HepG2 (cell line): ENCODE measurements around the gene KRTAP17-1. TPM values are rescaled to one million over a fixed set of nuclear protein-coding genes. Genes with fewer than 3 reads are reported as not detected.

Source experiments
- ATAC-seq: fragments of 200-7000 bp; cut with Tn5 transposase; 3 replicates; pipeline ENCODE4 v1.9.1; 2020; ENCODE audit warnings: mild to moderate bottlenecking, moderate library complexity
- BruUV-seq: library from RNA; stranded (reverse); fragments of 400-500 nt; replicated peaks from 2 replicates; lab custom pipeline; 2021; lab: Mats Ljungman, UMichigan
- CTCF ChIA-PET: fragments of 300-600 bp; formaldehyde crosslinking; extraction: SDS; loops from one replicate; lab custom pipeline; 2021; ENCODE audit warnings: low total read pairs, inconsistent platforms, low intra/inter-chr PET ratio; lab: Yijun Ruan, JAX
- POLR2A ChIA-PET: fragments of 350-600 bp; sonication (Branson Sonifier 250); formaldehyde crosslinking; loops from one replicate; lab custom pipeline; 2020; ENCODE audit warnings: antibody characterized with exemption, inconsistent platforms; lab: Yijun Ruan, JAX
- DNase-seq: peaks from one replicate; pipeline ENCODE4 v3.0.0-alpha.2; 2015; ENCODE audit warnings: low spot score
- FAIRE-seq: peaks from 3 replicates; lab custom pipeline; 2011; peaks lifted over from hg19 to GRCh38; lab: Jason Lieb, UNC
- H2AFZ ChIP-seq: one replicate; pipeline ENCODE4 v1.6.1; 2011; ENCODE audit warnings: low read length, inconsistent platforms
- H3K27ac ChIP-seq: fragments of 300-600 bp; 3 replicates; pipeline ENCODE4 v1.8.0; 2011; ENCODE audit warnings: mixed run types, mild to moderate bottlenecking, mixed read lengths, low read length, inconsistent platforms; ENCODE audit not compliant: insufficient read depth; ENCODE audit errors: extremely low read length
- H3K27me3 ChIP-seq, 2 experiments: fragments of 200-600 bp in 1 of 2; 2 replicates in 1 of 2; 3 replicates in 1 of 2; pipeline versions ENCODE4 v1.6.0 to v1.8.0; 2011; ENCODE audit warnings: low read length in 2 of 2, mild to moderate bottlenecking in 2 of 2, moderate library complexity in 2 of 2, inconsistent platforms in 1 of 2; ENCODE audit not compliant: insufficient read depth in 2 of 2, control insufficient read depth in 1 of 2
- H3K36me3 ChIP-seq, 2 experiments: fragments of 200-600 bp in 1 of 2; replicated peaks in 1 of 2; 2 replicates in 1 of 2; 3 replicates in 1 of 2; pipeline versions ENCODE4 v1.5.1 to v1.8.0; 2011; ENCODE audit warnings: low read length in 2 of 2, inconsistent platforms in 1 of 2; ENCODE audit not compliant: insufficient read depth in 2 of 2, control insufficient read depth in 1 of 2
- H3K4me1 ChIP-seq: 2 replicates; pipeline ENCODE4 v1.5.1; 2012; ENCODE audit warnings: low read length, inconsistent platforms; ENCODE audit not compliant: insufficient read depth
- H3K4me2 ChIP-seq: 2 replicates; pipeline ENCODE4 v1.6.0; 2011; ENCODE audit warnings: low read depth, low read length, inconsistent platforms
- H3K4me3 ChIP-seq, 3 experiments: fragments of 200-600 bp in 1 of 3; sonication (generic), shearing (Covaris generic) in 1 of 3; replicated peaks in 1 of 3; 2 replicates each; pipeline ENCODE4 v1.5.1; 2011 to 2016; ENCODE audit warnings: low read length in 3 of 3, inconsistent platforms in 2 of 3, low read depth in 2 of 3, mild to moderate bottlenecking in 2 of 3, control low read depth in 1 of 3, mixed read lengths in 1 of 3; ENCODE audit not compliant: insufficient read depth in 1 of 3
- H3K79me2 ChIP-seq: one replicate; pipeline ENCODE4 v1.6.1; 2011; ENCODE audit warnings: low read length, inconsistent platforms; ENCODE audit not compliant: insufficient read depth
- H3K9ac ChIP-seq: 2 replicates; pipeline ENCODE4 v1.6.0; 2011; ENCODE audit warnings: mild to moderate bottlenecking, low read depth, low read length, inconsistent platforms; ENCODE audit not compliant: insufficient read depth
- H3K9me3 ChIP-seq: 2 replicates; pipeline ENCODE4 v1.5.1; 2012; ENCODE audit warnings: mild to moderate bottlenecking, low read length
- H4K20me1 ChIP-seq: 2 replicates; pipeline ENCODE4 v1.6.0; 2011; ENCODE audit warnings: inconsistent platforms, mild to moderate bottlenecking, low read length, moderate library complexity; ENCODE audit not compliant: insufficient read depth
- ATF6 ChIP-seq: sonication (generic); formaldehyde crosslinking; conservative IDR thresholded peaks from 2 replicates; pipeline ENCODE4 v1.4.0; 2020; ENCODE audit warnings: missing genetic modification reagents
- CCAR2 ChIP-seq: fragments of 200-400 bp; formaldehyde crosslinking; optimal IDR thresholded peaks from 2 replicates; pipeline ENCODE3; 2018; ENCODE audit warnings: low read depth, mild to moderate bottlenecking, low read length, moderate library complexity
- DMAP1 ChIP-seq: IDR thresholded peaks from 2 replicates; pipeline ENCODE4 v1.6.1; 2016
- ELF3 ChIP-seq: IDR thresholded peaks from 2 replicates; pipeline ENCODE4 v1.6.1; 2016; ENCODE audit warnings: missing genetic modification reagents, missing compliant biosample characterization
- ISX ChIP-seq: sonication (generic); formaldehyde crosslinking; conservative IDR thresholded peaks from 2 replicates; pipeline ENCODE4 v1.5.0; 2020; ENCODE audit warnings: missing genetic modification reagents
- KAT8 ChIP-seq: IDR thresholded peaks from 2 replicates; pipeline ENCODE4 v1.6.1; 2016; ENCODE audit warnings: missing genetic modification reagents, missing compliant biosample characterization
- KLF9 ChIP-seq: IDR thresholded peaks from 2 replicates; pipeline ENCODE4 v1.6.1; 2016; ENCODE audit warnings: low read depth
- NR3C1 ChIP-seq: sonication (generic); formaldehyde crosslinking; IDR thresholded peaks from 2 replicates; pipeline ENCODE4 v1.4.0; 2020; ENCODE audit warnings: missing genetic modification reagents
- RARA ChIP-seq: IDR thresholded peaks from 2 replicates; pipeline ENCODE4 v1.6.1; 2016; ENCODE audit warnings: missing genetic modification reagents, missing compliant biosample characterization
- RARG ChIP-seq: sonication (generic); formaldehyde crosslinking; IDR thresholded peaks from 2 replicates; pipeline ENCODE4 v1.4.0; 2020; ENCODE audit warnings: low read depth, mild to moderate bottlenecking, missing genetic modification reagents
- ZBTB8A ChIP-seq: sonication (generic); formaldehyde crosslinking; IDR thresholded peaks from 2 replicates; pipeline ENCODE4 v1.4.0; 2020; ENCODE audit warnings: mild to moderate bottlenecking, low read depth, missing genetic modification reagents, borderline replicate concordance
- ZNF138 ChIP-seq: sonication (generic); formaldehyde crosslinking; IDR thresholded peaks from 2 replicates; pipeline ENCODE4 v1.5.0; 2020; ENCODE audit warnings: mild to moderate bottlenecking, low read depth, missing genetic modification reagents
- ZNF280B ChIP-seq: sonication (generic); formaldehyde crosslinking; IDR thresholded peaks from 2 replicates; pipeline ENCODE4 v1.5.0; 2020; ENCODE audit warnings: missing genetic modification reagents, mild to moderate bottlenecking, borderline replicate concordance
- ZNF468 ChIP-seq: sonication (generic); formaldehyde crosslinking; IDR thresholded peaks from 2 replicates; pipeline ENCODE4 v1.8.0; 2022; ENCODE audit warnings: mild to moderate bottlenecking, moderate library complexity, missing genetic modification reagents
- ZNF552 ChIP-seq: sonication (generic); formaldehyde crosslinking; IDR thresholded peaks from 2 replicates; pipeline ENCODE4 v1.9.0; 2022; ENCODE audit warnings: missing genetic modification reagents, mild to moderate bottlenecking, borderline replicate concordance
- ZNF574 ChIP-seq: sonication (generic); formaldehyde crosslinking; IDR thresholded peaks from 2 replicates; pipeline ENCODE4 v1.4.0; 2020; ENCODE audit warnings: missing genetic modification reagents
- ZNF652 ChIP-seq: IDR thresholded peaks from 2 replicates; pipeline ENCODE4 v1.6.1; 2016; ENCODE audit warnings: low read depth, borderline replicate concordance
- ZNF704 ChIP-seq: sonication (generic); formaldehyde crosslinking; IDR thresholded peaks from 2 replicates; pipeline ENCODE4 v1.8.1; 2023; ENCODE audit warnings: mild to moderate bottlenecking, inconsistent platforms, moderate library complexity, missing genetic modification reagents, borderline replicate concordance
- ZNF737 ChIP-seq: sonication (generic); formaldehyde crosslinking; IDR thresholded peaks from 2 replicates; pipeline ENCODE4 v1.5.0; 2020; ENCODE audit warnings: missing genetic modification reagents, mild to moderate bottlenecking, borderline replicate concordance
- WGBS: methylation state at CpG from one replicate; pipeline ENCODE4 v1.1.6; 2017; ENCODE audit warnings: low lambda C conversion rate; 5-methylcytosine and 5-hydroxymethylcytosine counted together
- in situ Hi-C: cut with HindIII; loops from 2 replicates; pipeline ENCODE4 v1.10.0; 2017; ENCODE audit warnings: low pct_unique_long_range_greater_than_20kb; ENCODE audit not compliant: extremely low pct_ligation_motif_present
- intact Hi-C: fragments of 100-400 bp; cut with micrococcal nuclease; formaldehyde crosslinking; loops from one replicate; pipeline ENCODE4 v1.10.0; 2022; ENCODE audit not compliant: unreplicated experiment
- polyA plus RNA-seq, 8 experiments: library from polyadenylated mRNA; depleted of rRNA in 3 of 8; stranded (reverse) in 7 of 8; unstranded in 1 of 8; fragments of >200 nt; fragmentation: Illumina TruSeq in 4 of 8; extraction: Trizol in 4 of 8; gene quantifications; 2 replicates each; pipeline versions ENCODE4 v1.2.1 to v1.2.3, GENCODE V29; 2011 to 2016; ENCODE audit warnings: low read depth in 4 of 8, missing spikeins in 1 of 8, mixed read lengths in 1 of 8; ENCODE audit not compliant: insufficient read depth in 1 of 8
- total RNA-seq, 5 experiments: library from RNA; depleted of rRNA; stranded (reverse); fragments of >200 nt; fragmentation: Illumina TruSeq; extraction: Trizol; gene quantifications; 2 replicates each; pipeline ENCODE4 v1.2.3, GENCODE V29; 2016; ENCODE audit warnings: low read depth in 1 of 5

The KRTAP17-1 gene
- total and polyA plus RNA-seq, 2 of the 13 experiments (the other 11 are each of a cell fraction or from before 2014, with no cell fraction given), result not detected

DNA sequence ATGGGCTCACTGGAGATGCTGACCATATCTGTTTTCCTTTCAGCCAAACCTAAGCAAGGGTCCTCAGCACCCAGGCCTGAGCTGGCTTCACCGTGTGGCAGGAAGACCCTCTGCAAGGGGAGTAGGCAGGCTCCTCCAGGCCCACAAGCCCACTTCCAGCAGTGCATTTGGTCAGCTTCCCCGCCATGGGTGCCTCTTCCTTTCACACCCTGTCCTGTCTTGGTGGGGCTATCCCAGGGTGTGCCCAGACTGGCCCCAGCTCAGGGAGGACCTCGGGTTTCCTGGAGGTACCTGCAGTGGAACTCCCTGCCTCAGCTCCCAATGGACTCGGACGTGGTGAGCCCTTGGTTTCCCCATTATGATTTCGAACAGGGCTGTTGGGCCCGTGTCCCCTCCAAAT is 12.7 kb upstream of the KRTAP17-1 start:
- Histone ChIP-seq H2AFZ (no peak overlapping the region), H3K9ac (no peak overlapping the region), H4K20me1 (no peaks in the 10 kb centered on the region), H3K27me3 (peaks cover 0 to 11% of the 10 kb centered on the region in 2 experiments; a peak in 2 of 5 replicates), H3K4me3 (no peak overlapping the region), H3K79me2 (no peaks in the 10 kb centered on the region), H3K4me2 (no peak overlapping the region), H3K4me1 (no peaks in the 10 kb centered on the region), H3K36me3 (no peaks in the 10 kb centered on the region), H3K27ac (no peak overlapping the region), H3K9me3 (no peaks in the 10 kb centered on the region)
- ATAC-seq (no peak), FAIRE-seq (no peak), DNase-seq (no peak)
- TF ChIP-seq DMAP1 (CRISPR knock-in tag), result no peak
- TF ChIP-seq ZNF652, result no peak
- TF ChIP-seq ZNF552 (CRISPR knock-in tag), result no peak
- TF ChIP-seq ZBTB8A, result no peak
- no peak for TF ChIP-seq ZNF574 (CRISPR knock-in tag)
- TF ChIP-seq ZNF138, result no peak
- TF ChIP-seq NR3C1 (CRISPR knock-in tag), result no peak
- TF ChIP-seq KAT8 (CRISPR knock-in tag), result no peak
- TF ChIP-seq CCAR2, result no peak
- TF ChIP-seq RARA (CRISPR knock-in tag), result no peak
- TF ChIP-seq RARG, result no peak
- TF ChIP-seq ZNF468 (CRISPR knock-in tag), result no peak
- no peak for TF ChIP-seq ZNF280B (CRISPR knock-in tag)
- TF ChIP-seq ISX, result no peak
- no peak for TF ChIP-seq ELF3 (CRISPR knock-in tag)
- TF ChIP-seq KLF9 (CRISPR knock-in tag), result no peak
- no peak for TF ChIP-seq ZNF737
- no peak for TF ChIP-seq ZNF704 (CRISPR knock-in tag)
- no peak for TF ChIP-seq ATF6 (CRISPR knock-in tag)
- in situ Hi-C loops, result no loop called here
- ChIA-PET CTCF (interaction anchor here (3.1 kb wide), 1 partner anchor 419 kb away, joined by 32 read pairs; no protein-coding TSS in a partner anchor), POLR2A (no interaction called here)
- intact Hi-C loops, result no loop called here
- whole genome bisulfite sequencing, result 36% methylated on average over 7 of the region's 7 CpGs
- BruUV-seq, result no TSS peak
